Transverse colon (tissue), 4 donors: ENCODE results near the gene ANKFN1. TPM values are rescaled to one million over a fixed set of nuclear protein-coding genes. Genes with fewer than 3 reads are reported as not detected.

ENCODE experiments used
- DNase-seq: peaks from one replicate; pipeline ENCODE4 v3.0.0-alpha.2; 2019
- H3K27ac ChIP-seq, 4 donors: fragments of 200-600 bp; sonication (generic); 2 replicates each; pipeline ENCODE4 v1.5.1; 2016 to 2018; ENCODE audit warnings: inconsistent platforms in 4 of 4
- H3K27me3 ChIP-seq: fragments of 200-600 bp; sonication (generic); 2 replicates; pipeline ENCODE4 v1.5.1; 2017; ENCODE audit warnings: inconsistent platforms
- H3K36me3 ChIP-seq, 4 donors: fragments of 200-600 bp; sonication (generic); 2 replicates each; pipeline ENCODE4 v1.5.1; 2017 to 2019; ENCODE audit warnings: inconsistent platforms in 4 of 4
- H3K4me1 ChIP-seq, 4 donors: fragments of 200-600 bp; sonication (generic); 2 replicates each; pipeline ENCODE4 v1.5.1; 2017 to 2020; ENCODE audit warnings: inconsistent platforms in 4 of 4
- H3K4me3 ChIP-seq, 4 donors: fragments of 200-600 bp; sonication (generic); 1 replicate in 1 of 4; 2 replicates in 3 of 4; pipeline versions ENCODE4 v1.5.1 to v1.6.1; 2017 to 2019; ENCODE audit warnings: inconsistent platforms in 4 of 4
- H3K9me3 ChIP-seq, 2 donors: fragments of 200-600 bp; sonication (generic); 2 replicates each; pipeline ENCODE4 v1.5.1; 2017 to 2019; ENCODE audit warnings: inconsistent platforms in 2 of 2
- EP300 ChIP-seq: sonication (generic); formaldehyde crosslinking; IDR thresholded peaks from one replicate; pipeline ENCODE4 v1.6.1; 2017; ENCODE audit warnings: antibody characterized with exemption, low read depth
- POLR2A ChIP-seq: fragments of 450-650 bp; IDR thresholded peaks from one replicate; pipeline ENCODE4 v1.6.1; 2016; ENCODE audit warnings: antibody characterized with exemption, mild to moderate bottlenecking, moderate library complexity
- POLR2AphosphoS5 ChIP-seq, 3 donors: sonication (generic); formaldehyde crosslinking; IDR thresholded peaks; one replicate each; pipeline ENCODE4 v1.6.1; 2016; ENCODE audit warnings: antibody characterized with exemption in 3 of 3
- WGBS, 2 donors: methylation state at CpG; one replicate each; pipeline ENCODE4 v1.1.5; 2018; ENCODE audit warnings: low coverage in 1 of 2; 5-methylcytosine and 5-hydroxymethylcytosine counted together
- in situ Hi-C, 4 donors: fragments of 200-750 bp; cut with MboI; loops; one replicate each; pipeline versions ENCODE4 v1.15.0 to v1.15.1; 2017; ENCODE audit warnings: low sequenced_read_pairs in 3 of 4, low pct_ligation_motif_present in 1 of 4, low pct_unique_long_range_greater_than_20kb in 1 of 4
- intact Hi-C: fragments of 100-400 bp; cut with DNase I; formaldehyde crosslinking; loops from one replicate; pipeline ENCODE4 v1.15.1; 2023; ENCODE audit warnings: low total_unique reads
- total RNA-seq, 4 donors: library from RNA; depleted of rRNA; stranded (reverse); fragments of >200 nt; gene quantifications; one replicate each; pipeline ENCODE4 v1.1.0, GENCODE V29; 2016
- TF ChIP-seq, protein P1 (sequence below), 5 experiments: fragments of 200-600 bp in 3 of 5; fragments of 450-650 bp in 2 of 5; sonication (generic) in 3 of 5; IDR thresholded peaks; 1 replicate in 2 of 5; 2 replicates in 3 of 5; pipeline ENCODE4 v1.5.1; 2016 to 2017; ENCODE audit warnings: antibody characterized with exemption in 5 of 5, inconsistent platforms in 3 of 5, mild to moderate bottlenecking in 2 of 5, moderate library complexity in 1 of 5

The ANKFN1 gene
- total RNA-seq, 4 donors from 2014 or later = 1.2 TPM; not detected in 3

DNA sequence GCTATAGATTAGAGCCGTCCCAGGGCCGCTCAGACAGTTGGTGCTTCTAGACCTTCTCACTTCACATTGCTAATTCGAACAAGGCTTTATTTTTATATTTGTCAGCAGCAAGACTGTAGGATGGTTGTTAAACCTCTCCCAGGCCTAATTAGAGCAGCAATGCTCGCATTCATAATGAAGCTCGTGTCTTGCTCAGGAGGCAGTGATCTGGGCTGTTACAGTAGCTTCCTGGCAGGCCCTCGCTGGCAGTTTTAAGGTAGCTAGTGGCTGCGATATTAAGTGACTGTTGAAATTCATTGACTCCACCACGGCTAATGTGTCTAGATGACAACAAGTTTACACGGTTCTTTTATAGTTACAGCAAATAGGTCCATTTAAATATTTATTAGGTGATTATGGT, 23.2 kb upstream of the ANKFN1 start:
- intact Hi-C loops (no loop called here), in situ Hi-C loops (no loop called here)
- H3K27me3 ChIP-seq = no peaks in the 10 kb centered on the region
- H3K4me1 ChIP-seq = no peaks in the 10 kb centered on the region
- no peak for TF ChIP-seq EP300
- no peak for TF ChIP-seq POLR2AphosphoS5 (IDR thresholded peaks at IDR 0.05)
- TF ChIP-seq, protein P1, sequence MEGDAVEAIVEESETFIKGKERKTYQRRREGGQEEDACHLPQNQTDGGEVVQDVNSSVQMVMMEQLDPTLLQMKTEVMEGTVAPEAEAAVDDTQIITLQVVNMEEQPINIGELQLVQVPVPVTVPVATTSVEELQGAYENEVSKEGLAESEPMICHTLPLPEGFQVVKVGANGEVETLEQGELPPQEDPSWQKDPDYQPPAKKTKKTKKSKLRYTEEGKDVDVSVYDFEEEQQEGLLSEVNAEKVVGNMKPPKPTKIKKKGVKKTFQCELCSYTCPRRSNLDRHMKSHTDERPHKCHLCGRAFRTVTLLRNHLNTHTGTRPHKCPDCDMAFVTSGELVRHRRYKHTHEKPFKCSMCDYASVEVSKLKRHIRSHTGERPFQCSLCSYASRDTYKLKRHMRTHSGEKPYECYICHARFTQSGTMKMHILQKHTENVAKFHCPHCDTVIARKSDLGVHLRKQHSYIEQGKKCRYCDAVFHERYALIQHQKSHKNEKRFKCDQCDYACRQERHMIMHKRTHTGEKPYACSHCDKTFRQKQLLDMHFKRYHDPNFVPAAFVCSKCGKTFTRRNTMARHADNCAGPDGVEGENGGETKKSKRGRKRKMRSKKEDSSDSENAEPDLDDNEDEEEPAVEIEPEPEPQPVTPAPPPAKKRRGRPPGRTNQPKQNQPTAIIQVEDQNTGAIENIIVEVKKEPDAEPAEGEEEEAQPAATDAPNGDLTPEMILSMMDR (IDR thresholded peaks at IDR 0.05) = no peak
- no peak for TF ChIP-seq POLR2A
- H3K4me3 ChIP-seq = no peak overlapping the region
- 86 to 88% methylated on average over 8 to 9 of the region's 9 CpGs for WGBS, 2 donors
- no peak overlapping the region for H3K27ac ChIP-seq
- H3K9me3 ChIP-seq = no peaks in the 10 kb centered on the region
- no peaks in the 10 kb centered on the region for H3K36me3 ChIP-seq
- DNase-seq = no peak

DNA sequence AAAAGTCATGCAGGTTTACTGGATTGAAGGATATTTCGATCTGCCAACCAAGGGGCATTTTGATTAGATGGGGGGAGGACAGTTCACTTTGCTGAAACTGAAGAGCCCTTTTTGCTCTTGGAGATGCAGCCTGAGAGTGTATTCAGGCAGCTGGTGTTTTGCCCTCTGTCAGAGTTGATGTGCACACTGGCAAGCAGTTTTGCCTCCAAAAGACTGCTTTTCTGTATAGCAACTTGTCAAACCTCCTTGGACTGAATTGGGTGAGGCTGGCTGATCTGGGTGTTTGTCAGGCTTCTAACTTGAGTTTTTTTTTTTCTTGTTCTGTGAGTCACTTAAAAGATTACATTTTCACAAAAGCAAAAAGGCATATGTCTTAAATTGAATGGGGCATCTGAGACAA, 22.6 kb upstream of the ANKFN1 start:
- in situ Hi-C loops = no loop called here
- H3K27ac ChIP-seq = no peak overlapping the region
- H3K9me3 ChIP-seq = no peaks in the 10 kb centered on the region
- H3K4me1 ChIP-seq = peaks cover 0 to 1% (median 0%) of the 10 kb centered on the region in 4 donors
- no peak for TF ChIP-seq POLR2A
- TF ChIP-seq, protein P1 (IDR thresholded peaks at IDR 0.05) = no peak
- no peak for TF ChIP-seq POLR2AphosphoS5 (IDR thresholded peaks at IDR 0.05)
- no peak for TF ChIP-seq EP300
- H3K27me3 ChIP-seq = no peaks in the 10 kb centered on the region
- no peaks in the 10 kb centered on the region for H3K36me3 ChIP-seq
- no peak for DNase-seq
- intact Hi-C loops = no loop called here
- 50 to 83% methylated on average over 1 of the region's 1 CpG for WGBS, 2 donors
- no peak overlapping the region for H3K4me3 ChIP-seq

- 94 to 97% methylated on average over 3 of the region's 3 CpGs for whole genome bisulfite sequencing, 2 donors
- TF ChIP-seq, protein P1 (IDR thresholded peaks at IDR 0.05) = no peak
- TF ChIP-seq POLR2AphosphoS5 (IDR thresholded peaks at IDR 0.05) (no peak), EP300 (no peak), POLR2A (no peak)
- H3K4me1 ChIP-seq = peaks cover 0 to 5% (median 0%) of the 10 kb centered on the region in 4 donors
- intact Hi-C loops = no loop called here
- H3K36me3 ChIP-seq = no peaks in the 10 kb centered on the region
- DNase-seq = no peak
- H3K27me3 ChIP-seq = no peaks in the 10 kb centered on the region
- in situ Hi-C loops = no loop called here
- H3K9me3 ChIP-seq = no peaks in the 10 kb centered on the region
- no peak overlapping the region for H3K27ac ChIP-seq
- no peak overlapping the region for H3K4me3 ChIP-seq
Observed at GRCh38 chr17:56131431-56131830, 21.8 kb upstream of the ANKFN1 start.

- intact Hi-C loops (no loop called here), in situ Hi-C loops (no loop called here)
- DNase-seq = no peak
- Histone ChIP-seq H3K27ac (no peak overlapping the region), H3K27me3 (no peaks in the 10 kb centered on the region), H3K36me3 (no peaks in the 10 kb centered on the region), H3K4me1 (peaks cover 0 to 5% (median 0%) of the 10 kb centered on the region in 4 donors), H3K9me3 (no peaks in the 10 kb centered on the region), H3K4me3 (no peak overlapping the region)
- 38 to 62% methylated on average over 1 of the region's 1 CpG for WGBS, 2 donors
- no peak for TF ChIP-seq POLR2A
- TF ChIP-seq EP300 = no peak
- TF ChIP-seq, protein P1 (IDR thresholded peaks at IDR 0.05) = no peak
Observed at GRCh38 chr17:56136301-56136700, 17.0 kb upstream of the ANKFN1 start.
